ENCODE results near the gene RBPJ.
A peak's percentile ranks its signal among the peaks of the same experiment; 100 is the strongest.

Gene RBPJ

DNA sequence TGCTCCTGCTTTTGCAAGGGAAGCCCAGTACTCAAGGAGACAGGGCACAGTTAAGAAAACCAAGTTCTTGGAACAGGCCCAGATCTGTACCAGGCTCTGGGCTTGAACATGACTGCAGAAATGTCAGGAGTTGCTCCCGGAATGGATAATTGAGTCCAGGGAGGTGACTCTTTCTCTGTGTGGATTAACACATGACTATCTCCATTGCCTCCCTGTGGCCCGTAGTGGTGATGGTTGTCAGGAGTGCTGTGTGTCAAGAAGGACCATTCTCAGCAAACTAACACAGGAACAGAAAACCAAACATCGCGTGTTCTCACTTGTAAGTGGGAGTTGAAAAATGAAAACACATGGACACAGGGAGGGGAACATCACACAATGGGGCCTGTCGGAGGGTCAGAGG lies 129.6 kb downstream of the RBPJ start:
- H3K36me3 ChIP-seq (ENCODE audit: control insufficient read depth, insufficient read depth, low read length), result no peaks in the 10 kb centered on the region
- no peak overlapping the region for H3K4me3 ChIP-seq (ENCODE audit: low read length)
- H3K27me3 ChIP-seq (ENCODE audit: control insufficient read depth, insufficient read depth, low read length), result no peaks in the 10 kb centered on the region
- H3K4me1 ChIP-seq (ENCODE audit: control insufficient read depth, insufficient read depth, low read length), result peaks cover 8% of the 10 kb centered on the region
- no peak overlapping the region for H3K9ac ChIP-seq (ENCODE audit: low read length)
- no peak overlapping the region for H3K27ac ChIP-seq (ENCODE audit: low read depth, low read length)

GRCh38 chr4:26451597-26451996 lies 130.8 kb downstream of the RBPJ start:
- H3K4me3 ChIP-seq (ENCODE audit: low read length), result no peak overlapping the region

DNA sequence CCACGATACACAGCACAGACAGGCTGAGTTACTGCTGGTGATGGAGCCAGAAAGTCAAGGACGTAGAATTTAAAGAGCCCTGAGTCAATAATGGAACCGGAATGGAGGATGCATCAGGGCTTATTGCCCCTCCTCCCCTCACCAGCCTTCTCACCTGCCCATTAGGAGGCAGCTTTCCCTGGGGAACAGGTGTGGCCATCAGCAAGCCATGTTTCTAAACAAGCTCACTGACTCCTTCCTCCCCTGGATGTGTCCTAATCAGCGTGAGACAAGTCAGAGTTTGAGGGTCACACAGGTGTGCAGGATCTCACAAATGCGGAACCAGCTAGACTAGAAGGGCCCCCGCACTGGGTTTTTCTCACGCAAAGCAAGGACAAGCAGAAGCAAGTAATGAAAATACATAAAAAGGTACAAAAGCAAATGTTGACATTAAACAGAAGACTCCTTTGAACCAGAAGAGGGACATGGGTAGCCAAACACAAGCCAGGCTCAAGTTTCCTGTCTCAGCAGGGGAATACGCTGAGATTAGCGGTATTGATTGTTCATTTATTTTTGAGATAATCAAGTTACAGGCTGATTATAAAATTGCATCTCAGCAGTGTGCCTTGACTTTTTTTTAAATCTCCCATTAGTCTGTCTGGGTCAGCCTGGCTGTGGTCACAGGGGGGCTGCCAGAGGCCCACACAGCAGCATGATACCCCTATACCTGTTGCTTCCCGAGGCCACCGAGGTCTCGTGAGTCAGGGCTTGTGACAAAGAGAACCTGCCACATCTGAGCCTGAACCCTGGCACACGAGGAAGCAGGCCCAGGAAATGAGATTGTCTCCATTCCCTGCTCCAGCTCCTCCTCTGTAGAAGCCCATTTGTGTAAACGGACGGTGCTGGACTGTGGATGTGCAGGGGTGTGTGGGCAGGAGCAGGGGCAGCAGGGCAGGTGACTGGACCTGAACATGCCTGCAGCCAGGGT lies 132.0 kb downstream of the RBPJ start:
- H3K9ac ChIP-seq (ENCODE audit: low read length), result no peak overlapping the region
- H3K36me3 ChIP-seq (ENCODE audit: control insufficient read depth, insufficient read depth, low read length), result no peaks in the 10 kb centered on the region
- no peak overlapping the region for H3K27ac ChIP-seq (ENCODE audit: low read depth, low read length)
- peaks cover 10% of the 10 kb centered on the region for H3K4me1 ChIP-seq (ENCODE audit: control insufficient read depth, insufficient read depth, low read length)
- H3K4me3 ChIP-seq (ENCODE audit: low read length), result no peak overlapping the region
- H3K27me3 ChIP-seq (ENCODE audit: control insufficient read depth, insufficient read depth, low read length), result no peaks in the 10 kb centered on the region

More at GRCh38 chr4:26451597-26451996, 130.8 kb downstream of the RBPJ start:
- Histone ChIP-seq H3K4me1 (ENCODE audit: control insufficient read depth, insufficient read depth, low read length) (peaks cover 8% of the 10 kb centered on the region), H3K9ac (ENCODE audit: low read length) (no peak overlapping the region), H3K27ac (ENCODE audit: low read depth, low read length) (no peak overlapping the region), H3K27me3 (ENCODE audit: control insufficient read depth, insufficient read depth, low read length) (no peaks in the 10 kb centered on the region), H3K36me3 (ENCODE audit: control insufficient read depth, insufficient read depth, low read length) (no peaks in the 10 kb centered on the region)

DNA sequence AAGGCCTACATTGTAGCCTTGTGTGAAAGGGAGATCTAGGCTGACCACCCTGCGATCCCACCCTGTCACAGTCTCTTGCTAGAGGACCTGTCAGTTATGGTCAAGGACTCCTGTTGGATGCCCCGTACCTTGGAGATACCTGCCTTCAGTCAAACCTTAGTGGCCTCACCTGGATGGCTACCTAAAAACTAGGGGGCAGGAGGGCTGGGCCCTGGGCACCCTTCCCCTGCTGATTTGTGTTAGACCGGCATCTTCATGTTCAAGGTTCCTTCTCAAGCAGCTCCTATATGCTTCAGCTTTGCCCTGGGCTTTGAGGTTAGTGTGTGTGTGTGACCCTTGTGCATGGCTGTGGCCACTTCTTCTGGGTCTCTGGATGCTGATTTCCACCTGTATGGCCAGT lies 134.1 kb downstream of the RBPJ start:
- no peaks in the 10 kb centered on the region for H3K36me3 ChIP-seq (ENCODE audit: control insufficient read depth, insufficient read depth, low read length)
- no peak overlapping the region for H3K4me3 ChIP-seq (ENCODE audit: low read length)
- H3K27me3 ChIP-seq (ENCODE audit: control insufficient read depth, insufficient read depth, low read length), result no peaks in the 10 kb centered on the region
- peaks cover 21% of the 10 kb centered on the region for H3K4me1 ChIP-seq (ENCODE audit: control insufficient read depth, insufficient read depth, low read length)
- H3K27ac ChIP-seq (ENCODE audit: low read depth, low read length), result no peak overlapping the region
- H3K9ac ChIP-seq (ENCODE audit: low read length), result no peak overlapping the region

- no peak overlapping the region for H3K27ac ChIP-seq (ENCODE audit: low read depth, low read length)
- no peaks in the 10 kb centered on the region for H3K27me3 ChIP-seq (ENCODE audit: control insufficient read depth, insufficient read depth, low read length)
- no peak overlapping the region for H3K4me3 ChIP-seq (ENCODE audit: low read length)
- H3K4me1 ChIP-seq (ENCODE audit: control insufficient read depth, insufficient read depth, low read length), result peaks cover 23% of the 10 kb centered on the region
- H3K9ac ChIP-seq (ENCODE audit: low read length), result no peak overlapping the region
- H3K36me3 ChIP-seq (ENCODE audit: control insufficient read depth, insufficient read depth, low read length), result no peaks in the 10 kb centered on the region
Measured at GRCh38 chr4:26455571-26455970, 134.8 kb downstream of the RBPJ start.

GRCh38 chr4:26457412-26457811 lies 136.6 kb downstream of the RBPJ start:
- Histone ChIP-seq H3K27ac (ENCODE audit: low read depth, low read length) (no peak overlapping the region), H3K4me1 (ENCODE audit: control insufficient read depth, insufficient read depth, low read length) (peaks cover 22% of the 10 kb centered on the region), H3K36me3 (ENCODE audit: control insufficient read depth, insufficient read depth, low read length) (no peaks in the 10 kb centered on the region), H3K27me3 (ENCODE audit: control insufficient read depth, insufficient read depth, low read length) (no peaks in the 10 kb centered on the region), H3K9ac (ENCODE audit: low read length) (no peak overlapping the region), H3K4me3 (ENCODE audit: low read length) (no peak overlapping the region)

DNA sequence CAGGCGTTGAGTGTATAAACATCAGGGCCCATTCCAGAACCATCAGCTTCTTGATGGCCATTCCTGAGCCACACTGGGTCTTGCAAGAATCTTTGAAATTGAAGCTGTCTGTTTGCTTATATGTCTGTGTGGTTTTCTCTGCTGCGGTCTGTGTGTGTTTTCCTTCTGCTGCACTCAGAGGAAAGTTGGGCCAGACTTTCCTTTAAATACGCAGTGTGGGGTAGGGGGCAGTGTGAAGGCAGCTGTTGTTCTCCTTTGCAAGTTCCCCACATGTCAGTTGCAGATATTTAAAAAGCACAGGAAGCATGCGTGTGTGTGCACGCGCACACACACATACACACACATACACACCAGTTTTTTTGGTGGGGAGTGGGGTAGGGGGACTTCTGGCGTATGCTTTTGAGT lies 137.3 kb downstream of the RBPJ start:
- Histone ChIP-seq H3K9ac (ENCODE audit: low read length) (no peak overlapping the region), H3K36me3 (ENCODE audit: control insufficient read depth, insufficient read depth, low read length) (no peaks in the 10 kb centered on the region), H3K27ac (ENCODE audit: low read depth, low read length) (peak overlapping the region; percentile 1), H3K4me3 (ENCODE audit: low read length) (no peak overlapping the region), H3K4me1 (ENCODE audit: control insufficient read depth, insufficient read depth, low read length) (peaks cover 15% of the 10 kb centered on the region), H3K27me3 (ENCODE audit: control insufficient read depth, insufficient read depth, low read length) (no peaks in the 10 kb centered on the region)

DNA sequence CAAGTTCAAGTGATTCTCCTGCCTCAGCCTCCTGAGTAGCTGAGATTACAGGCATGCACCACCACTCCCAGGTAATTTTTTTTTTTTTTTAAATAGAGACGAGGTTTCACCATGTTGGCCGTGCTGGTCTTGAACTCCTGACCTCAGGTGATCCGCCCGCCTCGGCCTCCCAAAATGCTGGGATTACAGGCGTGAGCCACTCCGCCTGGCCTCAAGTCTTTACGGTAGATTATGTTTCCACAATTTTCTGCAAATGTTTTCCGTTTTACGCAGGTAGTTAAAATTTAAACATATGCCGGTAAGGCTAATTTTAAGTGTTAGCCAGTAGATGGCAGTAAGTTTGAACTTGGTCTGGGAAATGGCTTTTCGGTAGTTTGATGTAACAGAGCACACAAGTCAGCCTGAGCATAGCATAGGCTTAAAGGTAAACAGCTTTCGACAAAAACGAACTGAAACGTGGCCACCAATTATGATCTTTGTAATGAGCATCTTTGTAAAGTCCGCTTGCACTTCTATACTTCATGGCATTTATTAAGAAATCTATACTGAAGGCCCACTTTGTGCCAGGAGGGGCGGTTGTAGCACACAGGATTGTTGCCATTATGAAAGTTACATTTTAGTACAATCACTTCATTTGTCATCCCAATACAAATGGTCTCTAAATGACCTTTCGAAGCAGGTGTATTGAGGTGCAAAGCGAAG lies 138.4 kb downstream of the RBPJ start:
- H3K4me3 ChIP-seq (ENCODE audit: low read length), result no peak overlapping the region
- H3K27me3 ChIP-seq (ENCODE audit: control insufficient read depth, insufficient read depth, low read length), result no peaks in the 10 kb centered on the region
- no peaks in the 10 kb centered on the region for H3K36me3 ChIP-seq (ENCODE audit: control insufficient read depth, insufficient read depth, low read length)
- peaks cover 17% of the 10 kb centered on the region for H3K4me1 ChIP-seq (ENCODE audit: control insufficient read depth, insufficient read depth, low read length)
- H3K9ac ChIP-seq (ENCODE audit: low read length), result no peak overlapping the region
- H3K27ac ChIP-seq (ENCODE audit: low read depth, low read length), result peak overlapping the region; percentile 74

- H3K4me1 ChIP-seq (ENCODE audit: control insufficient read depth, insufficient read depth, low read length), result peaks cover 17% of the 10 kb centered on the region
- no peak overlapping the region for H3K9ac ChIP-seq (ENCODE audit: low read length)
- no peaks in the 10 kb centered on the region for H3K36me3 ChIP-seq (ENCODE audit: control insufficient read depth, insufficient read depth, low read length)
- no peaks in the 10 kb centered on the region for H3K27me3 ChIP-seq (ENCODE audit: control insufficient read depth, insufficient read depth, low read length)
- peak overlapping the region; percentile 74 for H3K27ac ChIP-seq (ENCODE audit: low read depth, low read length)
- no peak overlapping the region for H3K4me3 ChIP-seq (ENCODE audit: low read length)
Measured at GRCh38 chr4:26459756-26460530, 139.1 kb downstream of the RBPJ start.

GRCh38 chr4:26462874-26463273 lies 142.1 kb downstream of the RBPJ start:
- H3K4me1 ChIP-seq (ENCODE audit: control insufficient read depth, insufficient read depth, low read length), result peaks cover 16% of the 10 kb centered on the region
- no peak overlapping the region for H3K4me3 ChIP-seq (ENCODE audit: low read length)
- no peak overlapping the region for H3K9ac ChIP-seq (ENCODE audit: low read length)
- H3K27me3 ChIP-seq (ENCODE audit: control insufficient read depth, insufficient read depth, low read length), result no peaks in the 10 kb centered on the region
- H3K36me3 ChIP-seq (ENCODE audit: control insufficient read depth, insufficient read depth, low read length), result no peaks in the 10 kb centered on the region
- peak overlapping the region; percentile 73 for H3K27ac ChIP-seq (ENCODE audit: low read depth, low read length)

DNA sequence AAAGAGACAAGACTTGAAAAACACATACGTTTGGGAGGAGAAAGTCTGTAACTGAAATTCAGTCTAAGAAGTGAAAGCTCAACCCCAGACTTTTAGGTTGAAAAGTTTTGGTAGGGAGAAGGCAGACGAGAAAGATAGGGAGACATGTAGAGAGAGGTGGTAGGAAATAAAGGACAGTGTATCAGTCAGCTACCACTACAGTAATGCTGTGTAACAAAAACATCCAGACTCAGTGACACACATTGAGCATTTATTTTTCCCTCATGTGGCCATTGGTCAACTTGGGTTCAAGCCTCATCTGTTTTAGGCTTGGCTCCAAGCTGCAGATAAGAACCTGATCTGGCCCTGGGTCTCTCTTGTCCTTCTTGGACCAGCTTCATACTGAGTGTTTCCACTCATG lies 142.6 kb downstream of the RBPJ start:
- Histone ChIP-seq H3K9ac (ENCODE audit: low read length) (no peak overlapping the region), H3K36me3 (ENCODE audit: control insufficient read depth, insufficient read depth, low read length) (no peaks in the 10 kb centered on the region), H3K27ac (ENCODE audit: low read depth, low read length) (peak overlapping the region; percentile 46), H3K27me3 (ENCODE audit: control insufficient read depth, insufficient read depth, low read length) (no peaks in the 10 kb centered on the region), H3K4me3 (ENCODE audit: low read length) (no peak overlapping the region), H3K4me1 (ENCODE audit: control insufficient read depth, insufficient read depth, low read length) (peaks cover 10% of the 10 kb centered on the region)

- Histone ChIP-seq H3K27ac (ENCODE audit: low read depth, low read length) (no peak overlapping the region), H3K27me3 (ENCODE audit: control insufficient read depth, insufficient read depth, low read length) (no peaks in the 10 kb centered on the region), H3K36me3 (ENCODE audit: control insufficient read depth, insufficient read depth, low read length) (no peaks in the 10 kb centered on the region)
Measured at GRCh38 chr4:26464420-26465095, 143.7 kb downstream of the RBPJ start.

More at GRCh38 chr4:26464420-26465095, 143.7 kb downstream of the RBPJ start:
- Histone ChIP-seq H3K9ac (ENCODE audit: low read length) (no peak overlapping the region), H3K4me1 (ENCODE audit: control insufficient read depth, insufficient read depth, low read length) (peaks cover 6% of the 10 kb centered on the region), H3K4me3 (ENCODE audit: low read length) (no peak overlapping the region)

Data from rectal smooth muscle tissue (tissue), 1 donor.